ENCODE data around the gene ERC2. TPM values are rescaled to one million over a fixed set of nuclear protein-coding genes. Genes with fewer than 3 reads are reported as not detected.

ERC2 gene
- total and polyA plus RNA-seq, 7 experiments from 2014 or later = not detected

- DNase-seq (no peak), ATAC-seq (no peak)
- no peak overlapping the region for H3K27ac ChIP-seq (ENCODE audit: low read depth, low read length)
- no peak overlapping the region for H3K4me3 ChIP-seq (ENCODE audit: low read length)
- no peaks in the 10 kb centered on the region for H3K36me3 ChIP-seq (ENCODE audit: control insufficient read depth in 2 of 3, insufficient read depth in 3 of 3, low read length in 3 of 3)
- POLR2A ChIA-PET = no interaction called here
- CTCF ChIA-PET = no interaction called here
- peaks cover 0 to 3% (median 0%) of the 10 kb centered on the region in 11 donors for H3K9me3 Mint-ChIP-seq
- H3K9me3 ChIP-seq (ENCODE audit: control insufficient read depth in 2 of 3, low read length in 3 of 3) = no peaks in the 10 kb centered on the region
- no peaks in the 10 kb centered on the region for H3K27me3 ChIP-seq (ENCODE audit: control insufficient read depth in 2 of 2, insufficient read depth in 2 of 2, low read length in 2 of 2)
- H3K4me3 Mint-ChIP-seq = no peak overlapping the region
- peaks cover 0 to 10% (median 4%) of the 10 kb centered on the region in 5 donors for H3K27me3 Mint-ChIP-seq
- no peaks in the 10 kb centered on the region for H3K4me1 Mint-ChIP-seq
- intact Hi-C loops (cut with micrococcal nuclease) = no loop called here
- no peaks in the 10 kb centered on the region for H3K36me3 Mint-ChIP-seq
- no peak overlapping the region for H3K27ac Mint-ChIP-seq
- no peaks in the 10 kb centered on the region for H3K4me1 ChIP-seq (ENCODE audit: control insufficient read depth in 2 of 2, insufficient read depth in 2 of 2, low read length in 2 of 2)
These were observed 276.3 kb downstream of the ERC2 start for GRCh38 chr3:56192001-56192400.

GRCh38 chr3:56190771-56191305, 277.4 kb downstream of the ERC2 start:
- peaks cover 0 to 10% (median 4%) of the 10 kb centered on the region in 5 donors for H3K27me3 Mint-ChIP-seq
- Histone ChIP-seq H3K27ac (ENCODE audit: low read depth, low read length) (no peak overlapping the region), H3K4me1 (ENCODE audit: control insufficient read depth in 2 of 2, insufficient read depth in 2 of 2, low read length in 2 of 2) (no peaks in the 10 kb centered on the region), H3K27me3 (ENCODE audit: control insufficient read depth in 2 of 2, insufficient read depth in 2 of 2, low read length in 2 of 2) (no peaks in the 10 kb centered on the region), H3K4me3 (ENCODE audit: low read length) (no peak overlapping the region), H3K9me3 (ENCODE audit: control insufficient read depth in 2 of 3, low read length in 3 of 3) (no peaks in the 10 kb centered on the region), H3K36me3 (ENCODE audit: control insufficient read depth in 2 of 3, insufficient read depth in 3 of 3, low read length in 3 of 3) (no peaks in the 10 kb centered on the region)
- no peak overlapping the region for H3K4me3 Mint-ChIP-seq
- DNase-seq (no peak), ATAC-seq (no peak)
- POLR2A ChIA-PET = no interaction called here
- no peaks in the 10 kb centered on the region for H3K36me3 Mint-ChIP-seq
- CTCF ChIA-PET = no interaction called here
- no peaks in the 10 kb centered on the region for H3K4me1 Mint-ChIP-seq
- H3K9me3 Mint-ChIP-seq = peaks cover 0 to 3% (median 0%) of the 10 kb centered on the region in 11 donors
- intact Hi-C loops (cut with micrococcal nuclease) = no loop called here
- no peak overlapping the region for H3K27ac Mint-ChIP-seq

- intact Hi-C loops (cut with micrococcal nuclease) = no loop called here
- Histone ChIP-seq H3K27me3 (ENCODE audit: control insufficient read depth in 2 of 2, insufficient read depth in 2 of 2, low read length in 2 of 2) (no peaks in the 10 kb centered on the region), H3K4me1 (ENCODE audit: control insufficient read depth in 2 of 2, insufficient read depth in 2 of 2, low read length in 2 of 2) (no peaks in the 10 kb centered on the region), H3K27ac (ENCODE audit: low read depth, low read length) (no peak overlapping the region), H3K4me3 (ENCODE audit: low read length) (no peak overlapping the region), H3K36me3 (ENCODE audit: control insufficient read depth in 2 of 3, insufficient read depth in 3 of 3, low read length in 3 of 3) (no peaks in the 10 kb centered on the region), H3K9me3 (ENCODE audit: control insufficient read depth in 2 of 3, low read length in 3 of 3) (no peaks in the 10 kb centered on the region)
- DNase-seq (no peak), ATAC-seq (no peak)
- H3K27me3 Mint-ChIP-seq = peaks cover 0 to 10% (median 4%) of the 10 kb centered on the region in 5 donors
- H3K36me3 Mint-ChIP-seq = no peaks in the 10 kb centered on the region
- H3K4me3 Mint-ChIP-seq = no peak overlapping the region
- ChIA-PET CTCF (no interaction called here), POLR2A (no interaction called here)
- H3K9me3 Mint-ChIP-seq = peaks cover 0 to 2% (median 0%) of the 10 kb centered on the region in 11 donors
- no peak overlapping the region for H3K27ac Mint-ChIP-seq
- H3K4me1 Mint-ChIP-seq = no peaks in the 10 kb centered on the region
These were observed 278.1 kb downstream of the ERC2 start for GRCh38 chr3:56190130-56190529.

GRCh38 chr3:56189536-56189935, 278.7 kb downstream of the ERC2 start:
- H3K36me3 Mint-ChIP-seq = no peaks in the 10 kb centered on the region
- no peaks in the 10 kb centered on the region for H3K4me1 ChIP-seq (ENCODE audit: control insufficient read depth in 2 of 2, insufficient read depth in 2 of 2, low read length in 2 of 2)
- no peak overlapping the region for H3K27ac ChIP-seq (ENCODE audit: low read depth, low read length)
- CTCF ChIA-PET = no interaction called here
- H3K27me3 ChIP-seq (ENCODE audit: control insufficient read depth in 2 of 2, insufficient read depth in 2 of 2, low read length in 2 of 2) = no peaks in the 10 kb centered on the region
- DNase-seq = no peak
- intact Hi-C loops (cut with micrococcal nuclease) = no loop called here
- ATAC-seq = no peak
- peaks cover 0 to 11% (median 4%) of the 10 kb centered on the region in 5 donors for H3K27me3 Mint-ChIP-seq
- no peaks in the 10 kb centered on the region for H3K9me3 ChIP-seq (ENCODE audit: control insufficient read depth in 2 of 3, low read length in 3 of 3)
- no peaks in the 10 kb centered on the region for H3K4me1 Mint-ChIP-seq
- H3K27ac Mint-ChIP-seq = no peak overlapping the region
- POLR2A ChIA-PET = no interaction called here
- H3K4me3 Mint-ChIP-seq = no peak overlapping the region
- H3K36me3 ChIP-seq (ENCODE audit: control insufficient read depth in 2 of 3, insufficient read depth in 3 of 3, low read length in 3 of 3) = no peaks in the 10 kb centered on the region
- H3K9me3 Mint-ChIP-seq = peaks cover 0 to 2% (median 0%) of the 10 kb centered on the region in 11 donors
- no peak overlapping the region for H3K4me3 ChIP-seq (ENCODE audit: low read length)

GRCh38 chr3:56188201-56188600, 280.1 kb downstream of the ERC2 start:
- POLR2A ChIA-PET = no interaction called here
- Histone ChIP-seq H3K27me3 (ENCODE audit: control insufficient read depth in 2 of 2, insufficient read depth in 2 of 2, low read length in 2 of 2) (no peaks in the 10 kb centered on the region), H3K27ac (ENCODE audit: low read depth, low read length) (no peak overlapping the region), H3K9me3 (ENCODE audit: control insufficient read depth in 2 of 3, low read length in 3 of 3) (no peaks in the 10 kb centered on the region), H3K4me3 (ENCODE audit: low read length) (no peak overlapping the region), H3K36me3 (ENCODE audit: control insufficient read depth in 2 of 3, insufficient read depth in 3 of 3, low read length in 3 of 3) (no peaks in the 10 kb centered on the region), H3K4me1 (ENCODE audit: control insufficient read depth in 2 of 2, insufficient read depth in 2 of 2, low read length in 2 of 2) (no peaks in the 10 kb centered on the region)
- CTCF ChIA-PET = no interaction called here
- Mint-ChIP-seq H3K4me1 (no peaks in the 10 kb centered on the region), H3K36me3 (no peaks in the 10 kb centered on the region), H3K4me3 (no peak overlapping the region), H3K27ac (no peak overlapping the region), H3K27me3 (peaks cover 0 to 11% (median 4%) of the 10 kb centered on the region in 5 donors), H3K9me3 (peaks cover 0 to 2% (median 0%) of the 10 kb centered on the region in 11 donors)
- intact Hi-C loops (cut with micrococcal nuclease) = no loop called here
- DNase-seq (no peak), ATAC-seq (no peak)

- intact Hi-C loops (cut with micrococcal nuclease) = no loop called here
- Histone ChIP-seq H3K9me3 (ENCODE audit: control insufficient read depth in 2 of 3, low read length in 3 of 3) (no peaks in the 10 kb centered on the region), H3K4me3 (ENCODE audit: low read length) (no peak overlapping the region), H3K36me3 (ENCODE audit: control insufficient read depth in 2 of 3, insufficient read depth in 3 of 3, low read length in 3 of 3) (no peaks in the 10 kb centered on the region), H3K27me3 (ENCODE audit: control insufficient read depth in 2 of 2, insufficient read depth in 2 of 2, low read length in 2 of 2) (no peaks in the 10 kb centered on the region), H3K4me1 (ENCODE audit: control insufficient read depth in 2 of 2, insufficient read depth in 2 of 2, low read length in 2 of 2) (no peaks in the 10 kb centered on the region), H3K27ac (ENCODE audit: low read depth, low read length) (no peak overlapping the region)
- H3K9me3 Mint-ChIP-seq = peaks cover 0 to 2% (median 0%) of the 10 kb centered on the region in 11 donors
- H3K4me3 Mint-ChIP-seq = no peak overlapping the region
- H3K36me3 Mint-ChIP-seq = no peaks in the 10 kb centered on the region
- ATAC-seq (no peak), DNase-seq (no peak)
- ChIA-PET POLR2A (no interaction called here), CTCF (no interaction called here)
- H3K27me3 Mint-ChIP-seq = peaks cover 0 to 11% (median 4%) of the 10 kb centered on the region in 5 donors
- H3K4me1 Mint-ChIP-seq = no peaks in the 10 kb centered on the region
- no peak overlapping the region for H3K27ac Mint-ChIP-seq
These were observed 281.2 kb downstream of the ERC2 start for GRCh38 chr3:56187051-56187450.

- Mint-ChIP-seq H3K4me3 (no peak overlapping the region), H3K27me3 (peaks cover 0 to 6% (median 4%) of the 10 kb centered on the region in 5 donors), H3K36me3 (no peaks in the 10 kb centered on the region), H3K4me1 (no peaks in the 10 kb centered on the region), H3K9me3 (peaks cover 0 to 2% (median 0%) of the 10 kb centered on the region in 11 donors), H3K27ac (no peak overlapping the region)
- DNase-seq = no peak
- CTCF ChIA-PET = no interaction called here
- H3K9me3 ChIP-seq (ENCODE audit: control insufficient read depth in 2 of 3, low read length in 3 of 3) = no peaks in the 10 kb centered on the region
- no peak for ATAC-seq
- no peaks in the 10 kb centered on the region for H3K36me3 ChIP-seq (ENCODE audit: control insufficient read depth in 2 of 3, insufficient read depth in 3 of 3, low read length in 3 of 3)
- intact Hi-C loops (cut with micrococcal nuclease) = no loop called here
- H3K4me1 ChIP-seq (ENCODE audit: control insufficient read depth in 2 of 2, insufficient read depth in 2 of 2, low read length in 2 of 2) = no peaks in the 10 kb centered on the region
- H3K27ac ChIP-seq (ENCODE audit: low read depth, low read length) = no peak overlapping the region
- no peaks in the 10 kb centered on the region for H3K27me3 ChIP-seq (ENCODE audit: control insufficient read depth in 2 of 2, insufficient read depth in 2 of 2, low read length in 2 of 2)
- POLR2A ChIA-PET = no interaction called here
- no peak overlapping the region for H3K4me3 ChIP-seq (ENCODE audit: low read length)
These were observed 282.4 kb downstream of the ERC2 start for GRCh38 chr3:56185827-56186226.
